Panc1 (cell line): ENCODE data around the gene FCSK.

Experiments
- POLR2AphosphoS5 ChIP-seq: IDR thresholded peaks from 2 replicates; pipeline ENCODE4 v1.6.1; 2012; ENCODE audit warnings: mild to moderate bottlenecking, low read depth, low read length, moderate library complexity
- REST ChIP-seq, 2 experiments: IDR thresholded peaks; 2 replicates each; pipeline ENCODE4 v1.6.1; 2011 to 2012; ENCODE audit warnings: low read depth in 2 of 2, control low read depth in 1 of 2, low read length in 1 of 2, mild to moderate bottlenecking in 1 of 2, moderate library complexity in 1 of 2; ENCODE audit not compliant: insufficient read depth in 1 of 2
- TCF7L2 ChIP-seq: IDR thresholded peaks from 2 replicates; pipeline ENCODE4 v1.6.1; 2011; ENCODE audit warnings: mild to moderate bottlenecking, low read depth, low read length, inconsistent platforms
- TF ChIP-seq, protein P1 (sequence below): fragments of 450-650 bp; IDR thresholded peaks from 2 replicates; pipeline ENCODE4 v1.5.1; 2017; ENCODE audit warnings: mild to moderate bottlenecking

GRCh38 chr16:70466805-70467076 is 12.3 kb downstream of the FCSK start:
- TF ChIP-seq, protein P1, sequence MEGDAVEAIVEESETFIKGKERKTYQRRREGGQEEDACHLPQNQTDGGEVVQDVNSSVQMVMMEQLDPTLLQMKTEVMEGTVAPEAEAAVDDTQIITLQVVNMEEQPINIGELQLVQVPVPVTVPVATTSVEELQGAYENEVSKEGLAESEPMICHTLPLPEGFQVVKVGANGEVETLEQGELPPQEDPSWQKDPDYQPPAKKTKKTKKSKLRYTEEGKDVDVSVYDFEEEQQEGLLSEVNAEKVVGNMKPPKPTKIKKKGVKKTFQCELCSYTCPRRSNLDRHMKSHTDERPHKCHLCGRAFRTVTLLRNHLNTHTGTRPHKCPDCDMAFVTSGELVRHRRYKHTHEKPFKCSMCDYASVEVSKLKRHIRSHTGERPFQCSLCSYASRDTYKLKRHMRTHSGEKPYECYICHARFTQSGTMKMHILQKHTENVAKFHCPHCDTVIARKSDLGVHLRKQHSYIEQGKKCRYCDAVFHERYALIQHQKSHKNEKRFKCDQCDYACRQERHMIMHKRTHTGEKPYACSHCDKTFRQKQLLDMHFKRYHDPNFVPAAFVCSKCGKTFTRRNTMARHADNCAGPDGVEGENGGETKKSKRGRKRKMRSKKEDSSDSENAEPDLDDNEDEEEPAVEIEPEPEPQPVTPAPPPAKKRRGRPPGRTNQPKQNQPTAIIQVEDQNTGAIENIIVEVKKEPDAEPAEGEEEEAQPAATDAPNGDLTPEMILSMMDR = no peak
- TF ChIP-seq TCF7L2 (no peak), POLR2AphosphoS5 (no peak), REST (IDR thresholded peaks at IDR 0.05; ENCODE audit: insufficient read depth in 1 of 2, low read depth in 2 of 2, low read length in 1 of 2) (no peak)
